GM11168 (cell line): Measurements from ENCODE around the gene GID8.

Source experiments
- in situ Hi-C: fragments of 300-500 bp; cut with MboI; formaldehyde crosslinking; loops from one replicate; pipeline ENCODE4 v1.12.0; 2022; ENCODE audit warnings: low sequenced_read_pairs; ENCODE audit not compliant: unreplicated experiment

The GID8 gene

DNA sequence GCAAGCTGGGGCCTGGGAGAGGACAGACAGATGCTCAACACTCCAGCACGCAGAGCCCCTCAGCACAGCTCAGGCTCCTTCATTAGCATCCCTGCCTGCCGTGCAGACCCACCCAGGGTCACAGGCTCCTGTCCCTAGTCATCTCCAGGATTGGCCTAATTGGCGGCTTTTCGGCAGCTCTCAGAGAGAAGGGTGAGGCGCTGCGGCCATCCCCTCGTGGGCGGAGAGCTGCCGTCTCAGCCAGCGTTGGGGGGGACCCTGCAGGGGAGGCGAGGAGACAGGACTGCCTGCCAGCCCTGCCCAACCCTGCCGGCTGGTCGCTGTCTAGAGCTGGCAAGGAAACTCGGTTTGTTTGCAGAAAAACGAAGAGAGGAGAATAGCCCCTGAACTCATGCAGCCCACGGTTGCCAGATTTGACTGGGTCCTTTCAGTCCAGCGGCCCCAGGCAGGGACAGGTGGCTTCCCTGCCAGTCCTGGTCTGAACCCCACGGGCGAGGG, 42.0 kb downstream of the GID8 start:
- in situ Hi-C loops = loop anchor here (5.0 kb wide), 1 partner anchor 32 kb away; no protein-coding TSS in a partner anchor

- in situ Hi-C loops = no loop called here
Measured at GRCh38 chr20:62980380-62980960, 42.5 kb downstream of the GID8 start.

- in situ Hi-C loops = no loop called here
Measured at GRCh38 chr20:62980970-62981369, 43.0 kb downstream of the GID8 start.

DNA sequence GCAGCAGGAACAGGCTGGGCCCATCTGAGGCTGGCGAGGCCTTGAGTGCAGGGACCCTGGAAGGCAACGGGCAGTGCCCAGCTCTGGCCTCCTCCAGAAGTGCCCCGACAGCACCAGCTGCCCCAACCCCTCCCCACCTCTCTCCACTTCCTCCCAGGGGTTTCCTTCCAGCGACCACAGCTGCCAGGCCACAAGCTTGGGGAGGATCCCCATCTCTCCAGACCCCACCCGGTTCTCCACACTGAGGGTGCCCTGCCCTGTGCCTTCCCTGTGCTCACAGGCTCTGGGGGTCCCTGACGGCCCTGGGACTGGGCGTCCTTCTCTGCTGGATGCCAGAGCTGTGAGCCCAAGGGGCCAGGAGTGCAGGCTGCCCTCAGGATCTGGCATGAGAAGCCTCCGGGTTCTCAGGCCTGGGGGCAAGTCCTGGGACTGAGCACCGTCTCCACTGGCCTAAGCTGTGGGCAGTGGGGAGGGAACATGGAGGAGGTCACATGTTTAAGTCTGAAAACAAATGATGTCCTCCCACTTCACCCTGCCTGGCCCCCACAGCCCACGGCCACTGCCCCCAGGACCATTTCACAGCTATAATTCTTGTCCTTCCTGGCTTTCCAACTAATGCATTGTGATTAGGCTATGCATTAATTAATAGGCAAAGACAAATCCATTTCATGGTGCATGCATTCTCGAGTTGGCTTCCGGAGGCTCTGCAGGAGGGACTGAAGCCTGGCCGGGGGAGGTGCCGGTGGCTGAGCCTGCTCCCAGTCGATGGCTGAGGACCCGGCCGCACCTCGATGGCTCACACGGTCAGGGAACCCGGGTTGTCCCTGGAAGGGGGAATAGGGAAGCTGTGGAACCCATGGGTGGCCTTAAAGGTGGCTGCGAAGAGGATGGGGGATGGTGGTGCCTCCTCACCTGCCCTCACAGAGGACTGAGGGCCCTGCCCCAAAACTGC, 44.5 kb downstream of the GID8 start:
- in situ Hi-C loops = no loop called here

DNA sequence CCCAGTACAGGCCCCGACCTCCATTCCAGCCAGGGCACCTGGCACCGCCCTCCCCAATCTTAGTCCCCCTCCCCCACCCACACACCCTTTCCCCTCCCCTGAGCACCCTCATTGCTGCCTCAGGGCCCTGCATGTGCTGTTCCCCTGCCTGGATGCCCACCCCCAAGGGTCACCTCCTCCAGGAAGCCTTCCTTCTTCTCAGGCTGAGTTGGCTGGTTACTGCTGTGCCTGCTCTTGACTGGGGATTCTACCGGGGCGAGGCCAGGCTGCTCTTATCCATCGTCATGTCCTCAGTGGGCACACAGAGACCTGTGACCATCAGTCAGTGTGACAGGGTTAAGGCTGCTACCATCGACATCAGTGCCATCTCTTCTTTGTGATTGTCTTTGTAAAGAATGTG, 45.3 kb downstream of the GID8 start:
- in situ Hi-C loops = no loop called here

GRCh38 chr20:62984666-62985443, 46.9 kb downstream of the GID8 start:
- in situ Hi-C loops = no loop called here

DNA sequence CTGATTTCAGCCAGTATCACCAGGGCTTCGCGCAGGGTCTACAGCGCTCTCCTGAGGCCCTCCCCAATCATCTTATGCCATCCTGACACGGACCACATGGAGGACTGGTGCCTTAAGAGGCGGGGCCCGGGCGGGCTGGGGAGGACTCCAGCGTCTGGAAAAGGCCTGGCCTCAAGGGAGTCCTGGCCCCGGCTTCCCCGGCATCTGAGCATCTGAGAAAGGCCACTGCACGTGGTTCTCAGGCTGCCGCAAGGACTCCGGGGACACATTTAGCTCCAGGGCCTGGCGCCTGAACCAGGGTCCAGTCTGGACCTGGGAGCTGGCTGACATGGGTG, 47.5 kb downstream of the GID8 start:
- in situ Hi-C loops = no loop called here

DNA sequence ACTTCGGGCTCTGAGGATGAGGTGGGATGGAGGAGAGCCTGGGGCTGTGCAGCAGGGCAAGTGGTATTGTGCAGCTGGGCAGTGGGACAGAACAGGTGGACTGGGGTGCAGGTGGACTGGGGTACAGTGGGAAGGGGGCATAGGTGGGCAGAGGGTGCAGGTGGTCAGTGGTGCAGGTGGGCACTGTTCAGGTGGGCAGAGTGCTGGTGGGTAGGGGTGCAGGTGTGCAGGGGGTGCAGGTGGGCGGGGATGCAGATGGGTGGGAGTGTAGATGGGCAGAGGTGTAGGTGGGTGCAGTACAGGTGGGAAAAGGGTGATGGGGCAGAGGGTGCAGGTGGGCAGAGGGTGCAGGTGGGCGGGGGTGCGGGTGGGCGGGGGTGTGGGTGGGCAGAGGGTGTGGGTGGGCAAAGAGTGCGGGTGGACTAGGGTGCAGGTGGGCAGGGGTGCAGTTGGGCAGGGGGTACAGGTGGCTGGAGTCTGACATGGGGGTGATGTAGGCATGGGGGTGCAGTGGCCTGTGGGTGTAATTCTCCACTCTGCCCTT, 48.4 kb downstream of the GID8 start:
- in situ Hi-C loops = no loop called here

GRCh38 chr20:62987114-62987513, 49.2 kb downstream of the GID8 start:
- in situ Hi-C loops = no loop called here

- in situ Hi-C loops = no loop called here
Measured at GRCh38 chr20:62989201-62989601, 51.3 kb downstream of the GID8 start.

GRCh38 chr20:62990306-62990825, 52.4 kb downstream of the GID8 start:
- in situ Hi-C loops = no loop called here

DNA sequence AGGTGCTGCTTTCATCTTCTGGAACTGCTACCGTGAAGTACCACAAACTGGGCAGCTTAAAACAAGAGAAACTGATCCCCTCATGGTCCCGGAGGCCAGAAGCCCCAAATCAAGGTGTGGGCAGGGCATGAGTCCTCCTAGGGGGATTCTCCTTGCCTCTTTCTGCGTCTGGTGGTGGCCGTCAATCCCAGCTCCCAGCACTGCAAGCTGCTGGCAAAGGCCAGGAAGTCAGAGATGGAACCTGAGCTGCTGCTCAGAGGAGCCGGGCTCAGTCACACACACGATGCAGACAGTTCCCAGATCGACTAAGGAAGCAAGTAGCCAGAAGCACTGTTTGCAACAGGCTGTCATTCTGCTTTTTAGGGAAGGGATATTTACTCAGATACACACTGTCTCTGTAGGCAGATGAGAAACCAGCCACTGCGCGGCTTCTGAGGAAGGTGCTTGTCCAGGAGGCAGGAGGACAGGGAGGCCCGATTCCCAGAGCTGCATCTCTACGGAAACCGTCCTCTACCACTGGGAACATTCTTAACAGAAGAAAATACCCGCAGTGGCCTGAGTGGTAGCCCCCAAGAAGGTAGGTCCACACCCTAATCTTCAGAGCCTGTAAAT, 53.4 kb downstream of the GID8 start:
- in situ Hi-C loops = no loop called here

GRCh38 chr20:62991863-62992262, 53.9 kb downstream of the GID8 start:
- in situ Hi-C loops = no loop called here

DNA sequence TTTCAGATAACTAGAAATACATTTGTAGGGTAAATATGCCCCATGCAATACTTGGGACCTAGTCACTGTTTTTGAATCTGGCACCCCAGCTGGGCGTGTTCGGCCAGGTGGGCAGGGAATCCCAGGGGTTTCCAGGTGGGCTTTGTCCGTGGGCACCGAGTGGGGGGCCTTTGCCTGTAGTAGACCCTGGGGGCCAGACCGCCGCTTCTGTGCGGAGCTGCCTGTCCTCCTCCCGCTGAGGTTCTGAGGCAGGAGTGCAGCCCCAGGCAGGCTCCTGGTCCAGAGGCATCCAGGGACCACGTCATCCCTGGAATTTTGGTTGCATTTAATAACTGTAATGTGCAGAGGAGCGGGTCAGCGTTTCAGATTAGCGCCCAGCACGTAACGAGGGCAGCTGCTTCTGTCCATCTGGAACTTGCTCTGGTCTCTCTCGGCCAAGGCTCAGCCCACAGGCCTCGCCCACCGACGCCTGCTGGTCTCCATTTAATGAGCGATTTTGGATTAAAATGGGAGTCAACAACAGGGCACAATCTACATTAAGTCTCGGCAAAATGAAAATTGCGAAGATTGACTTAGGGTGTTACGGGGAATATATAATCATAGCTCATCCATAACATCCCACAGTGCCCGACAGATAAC, 56.0 kb downstream of the GID8 start:
- in situ Hi-C loops = no loop called here

- in situ Hi-C loops = no loop called here
Measured at GRCh38 chr20:62994869-62995281, 56.9 kb downstream of the GID8 start.

GRCh38 chr20:62995481-62995880, 57.5 kb downstream of the GID8 start:
- in situ Hi-C loops = no loop called here

- in situ Hi-C loops = no loop called here
Measured at GRCh38 chr20:62995898-62996595, 58.1 kb downstream of the GID8 start.

DNA sequence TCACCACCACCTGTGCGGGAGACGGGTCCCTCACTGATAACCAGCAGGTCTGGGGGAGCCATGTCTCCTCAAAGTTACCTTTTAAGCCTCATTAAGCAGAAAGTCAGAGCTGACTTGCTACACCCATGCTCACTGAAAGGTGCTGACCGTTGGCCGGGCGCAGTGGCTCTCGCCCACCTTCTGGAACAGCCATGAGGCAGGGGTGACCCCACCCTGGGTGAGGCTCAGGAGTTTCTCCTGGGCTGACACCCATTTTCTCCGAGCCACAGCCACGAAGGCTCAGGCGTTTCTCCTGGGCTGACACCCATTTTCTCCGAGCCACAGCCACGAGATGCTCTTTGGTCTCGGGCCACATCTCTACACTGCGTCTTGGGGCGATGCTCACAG, 58.6 kb downstream of the GID8 start:
- in situ Hi-C loops = no loop called here
